GM12891 (cell line): ENCODE data around the gene ATOSB.

Source experiments
- DNase-seq: peaks from one replicate; pipeline ENCODE4 v3.0.0; 2011; ENCODE audit warnings: low spot score; ENCODE audit not compliant: insufficient read length
- FAIRE-seq: peaks from 2 replicates; lab custom pipeline; 2011; peaks lifted over from hg19 to GRCh38; lab: Jason Lieb, UNC
- PAX5 ChIP-seq: IDR thresholded peaks from 2 replicates; pipeline ENCODE4 v1.6.1; 2011; ENCODE audit warnings: low read length, moderate library complexity, mild to moderate bottlenecking; ENCODE audit not compliant: insufficient read depth, severe bottlenecking
- POLR2A ChIP-seq: IDR thresholded peaks from 2 replicates; pipeline ENCODE4 v1.6.1; 2011; ENCODE audit warnings: low read depth, low read length, control low read depth
- POLR2AphosphoS5 ChIP-seq: IDR thresholded peaks from 2 replicates; pipeline ENCODE4 v1.6.1; 2011; ENCODE audit warnings: low read depth, low read length, control low read depth
- POU2F2 ChIP-seq: IDR thresholded peaks from 2 replicates; pipeline ENCODE4 v1.6.1; 2011; ENCODE audit warnings: low read depth, mild to moderate bottlenecking, control low read depth, low read length, moderate library complexity
- SPI1 ChIP-seq: IDR thresholded peaks from 2 replicates; pipeline ENCODE4 v1.6.1; 2011; ENCODE audit warnings: low read depth, low read length, control low read depth
- TAF1 ChIP-seq: IDR thresholded peaks from 2 replicates; pipeline ENCODE4 v1.6.1; 2011; ENCODE audit warnings: low read depth, low read length, control low read depth

ATOSB gene

DNA sequence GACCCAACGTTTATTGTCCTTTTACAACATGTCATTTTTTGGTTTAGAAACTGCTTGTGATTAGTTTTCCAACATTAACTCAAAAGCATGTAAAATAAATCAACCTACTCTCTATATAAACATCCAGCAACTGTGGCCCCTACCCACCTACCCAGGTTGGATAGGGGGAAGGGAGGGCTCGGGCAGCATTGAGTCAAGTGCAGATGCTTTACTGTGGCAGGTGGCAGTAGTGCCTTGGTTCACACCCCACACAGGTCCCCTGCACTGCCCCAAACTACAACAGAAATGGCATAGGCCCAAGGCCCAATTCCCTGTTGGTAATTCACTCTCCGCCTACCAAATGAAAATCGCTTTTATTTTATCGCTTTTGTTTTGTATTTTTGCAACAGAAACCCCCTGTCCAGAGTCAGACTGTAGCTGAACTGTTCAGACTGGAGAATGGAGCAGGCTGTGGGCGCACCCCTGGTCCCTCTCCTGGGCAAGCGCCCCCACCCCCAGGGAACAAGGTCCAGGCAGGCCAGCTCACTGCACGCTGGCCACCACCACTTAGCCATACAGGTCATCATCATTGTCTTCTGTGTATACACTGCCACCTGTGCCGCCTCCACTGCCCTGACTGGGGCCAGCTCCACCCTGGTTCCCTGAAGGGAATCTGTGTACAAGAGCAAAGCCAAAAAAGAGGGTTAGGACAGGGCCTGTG lies 58.9 kb downstream of the ATOSB start:
- TF ChIP-seq TAF1: no peak
- TF ChIP-seq SPI1: no peak
- TF ChIP-seq POLR2A: no peak; the same call in 1 of the 2 replicates
- TF ChIP-seq PAX5: no peak
- TF ChIP-seq POU2F2: no peak
- TF ChIP-seq POLR2AphosphoS5: no peak
- no peak for DNase-seq
- no peak for FAIRE-seq

- FAIRE-seq: no peak
- no peak for TF ChIP-seq POU2F2
- TF ChIP-seq POLR2AphosphoS5: peak; percentile 26; the same call in 1 of the 2 replicates
Observed at GRCh38 chr9:35054871-35055644, 60.6 kb downstream of the ATOSB start.

GRCh38 chr9:35054185-35054835 lies 61.4 kb downstream of the ATOSB start:
- FAIRE-seq (no peak), DNase-seq (no peak)
- TF ChIP-seq TAF1: no peak
- TF ChIP-seq POLR2A: no peak; the same call in 1 of the 2 replicates
- TF ChIP-seq POU2F2: no peak
- no peak for TF ChIP-seq SPI1
- TF ChIP-seq POLR2AphosphoS5: no peak; the same call in 1 of the 2 replicates
- TF ChIP-seq PAX5: no peak

More at GRCh38 chr9:35054871-35055644, 60.6 kb downstream of the ATOSB start:
- no peak for DNase-seq
